HG02840 (cell line): Measurements from ENCODE around the gene TMEM232.
"Not testable (repeated sequence)": the region's sequence is repeated elsewhere in the genome, so short reads cannot be mapped to it uniquely, and the experiment has no call there.

Experiments used
- ATAC-seq: cut with Tn5 transposase; IDR thresholded peaks from one replicate; pipeline ENCODE4 v1.9.1; 2021; ENCODE audit warnings: mild to moderate bottlenecking, moderate library complexity, moderate number of reproducible peaks; ENCODE audit not compliant: unreplicated experiment, low FRiP score

Gene TMEM232

GRCh38 chr5:110726249-110727024 is at the start of gene TMEM232:
TMEM232 (minus strand) TSS chr5:110726671; CDS start chr5:110667352, 59,319 bp downstream.
- ATAC-seq: peak; percentile 100

- no peak for ATAC-seq
Observed at GRCh38 chr5:110770286-110770685, 43.8 kb upstream of the TMEM232 start.

- ATAC-seq: no peak
Observed at GRCh38 chr5:110769000-110769681, 42.7 kb upstream of the TMEM232 start.

- ATAC-seq: no peak
Observed at GRCh38 chr5:110768138-110768860, 41.8 kb upstream of the TMEM232 start.

GRCh38 chr5:110760158-110760557 is 33.7 kb upstream of the TMEM232 start:
- no peak for ATAC-seq

GRCh38 chr5:110757118-110757729 is 30.8 kb upstream of the TMEM232 start:
- ATAC-seq: no peak

GRCh38 chr5:110754181-110754580 is 27.7 kb upstream of the TMEM232 start:
- no peak for ATAC-seq

GRCh38 chr5:110753600-110753999 is 27.1 kb upstream of the TMEM232 start:
- no peak for ATAC-seq

- ATAC-seq: peak; percentile 12
Observed at GRCh38 chr5:110752953-110753352, 26.5 kb upstream of the TMEM232 start.

GRCh38 chr5:110751902-110752762 is 25.7 kb upstream of the TMEM232 start:
- peak; percentile 99 for ATAC-seq

GRCh38 chr5:110738812-110739651 is 12.6 kb upstream of the TMEM232 start, which contains the start of gene SLC25A46:
SLC25A46 (plus strand) TSS chr5:110739007; CDS start chr5:110739120, 113 bp downstream.
- peak; percentile 98 for ATAC-seq

- ATAC-seq: peak; percentile 61
Observed at GRCh38 chr5:110738503-110738811, 12.0 kb upstream of the TMEM232 start.

GRCh38 chr5:110736753-110737152 is 10.3 kb upstream of the TMEM232 start:
- no peak for ATAC-seq

GRCh38 chr5:110735556-110735955 is 9.1 kb upstream of the TMEM232 start:
- no peak for ATAC-seq

- ATAC-seq: no peak
Observed at GRCh38 chr5:110734101-110734500, 7.6 kb upstream of the TMEM232 start.

GRCh38 chr5:110731499-110731898 is 5.0 kb upstream of the TMEM232 start:
- not testable (repeated sequence) for ATAC-seq

- ATAC-seq: peak; percentile 57
Observed at GRCh38 chr5:110727025-110727314, 499 bp upstream of the TMEM232 start.

- no peak for ATAC-seq
Observed at GRCh38 chr5:110718311-110718710, 8.2 kb downstream of the TMEM232 start.
